ENCODE results near the gene XXYLT1. TPM values are rescaled to one million over a fixed set of nuclear protein-coding genes. Genes with fewer than 3 reads are reported as not detected.
"Not testable (repeated sequence)": the region's sequence is repeated elsewhere in the genome, so short reads cannot be mapped to it uniquely, and the experiment has no call there.

XXYLT1 gene
- total RNA-seq, 1 donor from 2014 or later: 25.4 TPM

DNA sequence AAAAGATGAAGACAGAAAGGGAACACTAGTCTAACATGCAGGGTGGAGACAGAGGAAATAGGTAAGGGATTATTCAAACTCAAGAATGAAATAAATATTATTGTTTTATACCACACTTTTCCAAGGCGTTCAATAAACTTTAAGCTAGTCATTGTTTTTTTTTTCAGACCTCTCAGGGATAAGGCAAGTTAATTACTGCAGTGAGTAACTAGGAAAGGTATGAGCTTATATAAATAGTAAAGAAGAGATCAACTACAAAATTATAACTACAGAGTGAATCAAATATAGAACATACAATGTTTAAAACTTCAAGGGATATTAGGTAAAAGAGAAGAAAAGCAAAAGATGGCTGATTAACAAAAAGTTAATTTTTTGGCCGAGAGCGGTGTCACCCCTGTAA is 31.5 kb upstream of the XXYLT1 start:
- no peak overlapping the region for H3K4me3 Mint-ChIP-seq (ENCODE audit: low read depth)
- H3K27me3 Mint-ChIP-seq: no peaks in the 10 kb centered on the region
- TF ChIP-seq, protein P1, sequence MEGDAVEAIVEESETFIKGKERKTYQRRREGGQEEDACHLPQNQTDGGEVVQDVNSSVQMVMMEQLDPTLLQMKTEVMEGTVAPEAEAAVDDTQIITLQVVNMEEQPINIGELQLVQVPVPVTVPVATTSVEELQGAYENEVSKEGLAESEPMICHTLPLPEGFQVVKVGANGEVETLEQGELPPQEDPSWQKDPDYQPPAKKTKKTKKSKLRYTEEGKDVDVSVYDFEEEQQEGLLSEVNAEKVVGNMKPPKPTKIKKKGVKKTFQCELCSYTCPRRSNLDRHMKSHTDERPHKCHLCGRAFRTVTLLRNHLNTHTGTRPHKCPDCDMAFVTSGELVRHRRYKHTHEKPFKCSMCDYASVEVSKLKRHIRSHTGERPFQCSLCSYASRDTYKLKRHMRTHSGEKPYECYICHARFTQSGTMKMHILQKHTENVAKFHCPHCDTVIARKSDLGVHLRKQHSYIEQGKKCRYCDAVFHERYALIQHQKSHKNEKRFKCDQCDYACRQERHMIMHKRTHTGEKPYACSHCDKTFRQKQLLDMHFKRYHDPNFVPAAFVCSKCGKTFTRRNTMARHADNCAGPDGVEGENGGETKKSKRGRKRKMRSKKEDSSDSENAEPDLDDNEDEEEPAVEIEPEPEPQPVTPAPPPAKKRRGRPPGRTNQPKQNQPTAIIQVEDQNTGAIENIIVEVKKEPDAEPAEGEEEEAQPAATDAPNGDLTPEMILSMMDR (IDR thresholded peaks at IDR 0.05; ENCODE audit: unreplicated experiment): no peak
- DNase-seq (ENCODE audit: low spot score, unreplicated experiment): no peak
- H3K4me1 Mint-ChIP-seq (ENCODE audit: low read depth): peaks cover 5% of the 10 kb centered on the region
- H3K9me3 Mint-ChIP-seq (ENCODE audit: low read depth): no peaks in the 10 kb centered on the region
- H3K36me3 Mint-ChIP-seq (ENCODE audit: insufficient read depth): peaks cover 13% of the 10 kb centered on the region
- H3K27ac Mint-ChIP-seq: no peak overlapping the region

DNA sequence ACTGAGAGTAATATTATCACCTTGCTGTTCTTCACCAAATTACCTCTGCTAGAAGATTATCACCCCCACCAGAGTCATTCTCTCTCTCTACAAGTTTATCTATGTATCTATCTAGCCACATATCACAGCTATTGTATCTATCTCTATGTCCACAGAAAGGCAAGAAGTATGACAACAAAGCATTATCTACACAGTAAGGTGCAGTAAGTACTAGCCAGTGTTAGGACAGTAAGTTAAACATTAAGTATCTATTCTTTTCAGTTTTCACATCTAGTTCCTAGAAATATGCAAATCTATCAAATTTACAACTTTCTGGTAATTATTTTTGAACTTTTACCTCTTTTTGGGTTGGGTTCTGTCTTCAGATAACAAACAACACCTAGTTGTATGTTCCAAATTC is 26.5 kb upstream of the XXYLT1 start:
- no peak for DNase-seq (ENCODE audit: low spot score, unreplicated experiment)
- no peaks in the 10 kb centered on the region for H3K27me3 Mint-ChIP-seq
- H3K4me1 Mint-ChIP-seq (ENCODE audit: low read depth): peaks cover 8% of the 10 kb centered on the region
- H3K27ac Mint-ChIP-seq: no peak overlapping the region
- TF ChIP-seq, protein P1 (IDR thresholded peaks at IDR 0.05; ENCODE audit: unreplicated experiment): no peak
- no peaks in the 10 kb centered on the region for H3K9me3 Mint-ChIP-seq (ENCODE audit: low read depth)
- H3K4me3 Mint-ChIP-seq (ENCODE audit: low read depth): no peak overlapping the region
- peaks cover 16% of the 10 kb centered on the region for H3K36me3 Mint-ChIP-seq (ENCODE audit: insufficient read depth)

DNA sequence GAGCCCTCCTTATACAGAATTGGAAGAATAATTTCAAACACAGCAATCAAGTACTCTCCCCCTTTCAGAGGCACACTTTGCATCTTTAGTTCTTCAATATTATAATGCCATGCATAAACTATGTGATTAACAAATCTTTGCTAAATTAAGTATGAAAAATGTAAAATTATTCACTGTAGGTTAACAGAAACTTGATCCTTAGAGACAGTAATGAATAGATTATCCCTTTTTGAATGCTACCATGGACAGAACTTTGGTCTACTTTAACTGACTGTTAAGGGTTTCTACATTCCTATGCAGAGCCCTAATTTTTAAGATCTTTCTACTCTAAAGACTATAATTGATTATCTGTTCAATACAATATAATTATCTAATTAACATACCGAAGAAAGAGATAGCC is 25.7 kb upstream of the XXYLT1 start:
- H3K4me3 Mint-ChIP-seq (ENCODE audit: low read depth): no peak overlapping the region
- peaks cover 18% of the 10 kb centered on the region for H3K36me3 Mint-ChIP-seq (ENCODE audit: insufficient read depth)
- peaks cover 8% of the 10 kb centered on the region for H3K4me1 Mint-ChIP-seq (ENCODE audit: low read depth)
- TF ChIP-seq, protein P1 (IDR thresholded peaks at IDR 0.05; ENCODE audit: unreplicated experiment): no peak
- no peak overlapping the region for H3K27ac Mint-ChIP-seq
- no peaks in the 10 kb centered on the region for H3K9me3 Mint-ChIP-seq (ENCODE audit: low read depth)
- DNase-seq (ENCODE audit: low spot score, unreplicated experiment): no peak
- no peaks in the 10 kb centered on the region for H3K27me3 Mint-ChIP-seq

DNA sequence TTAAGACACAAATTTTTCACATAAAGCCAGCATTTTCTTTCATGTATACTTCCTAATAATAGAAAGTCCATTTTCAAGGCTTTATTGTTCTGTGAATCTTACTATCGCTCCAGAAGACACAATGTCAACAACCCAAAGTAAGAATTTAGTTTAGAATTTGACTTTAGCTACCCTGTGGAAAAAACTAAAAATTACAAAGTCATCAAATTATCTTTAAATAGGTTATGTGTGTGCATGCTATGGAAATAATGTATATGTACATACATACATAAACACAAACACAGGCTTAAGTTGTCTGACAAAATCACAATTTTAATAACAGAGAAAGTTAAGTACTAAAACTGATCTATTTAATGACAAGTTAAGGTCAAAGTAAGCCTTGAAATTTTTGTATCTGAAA is 20.2 kb upstream of the XXYLT1 start:
- Mint-ChIP-seq H3K4me3 (ENCODE audit: low read depth) (no peak overlapping the region), H3K27me3 (peaks cover 6% of the 10 kb centered on the region), H3K27ac (no peak overlapping the region), H3K9me3 (ENCODE audit: low read depth) (no peaks in the 10 kb centered on the region), H3K4me1 (ENCODE audit: low read depth) (no peaks in the 10 kb centered on the region), H3K36me3 (ENCODE audit: insufficient read depth) (peaks cover 25% of the 10 kb centered on the region)
- no peak for DNase-seq (ENCODE audit: low spot score, unreplicated experiment)
- TF ChIP-seq, protein P1 (IDR thresholded peaks at IDR 0.05; ENCODE audit: unreplicated experiment): no peak

DNA sequence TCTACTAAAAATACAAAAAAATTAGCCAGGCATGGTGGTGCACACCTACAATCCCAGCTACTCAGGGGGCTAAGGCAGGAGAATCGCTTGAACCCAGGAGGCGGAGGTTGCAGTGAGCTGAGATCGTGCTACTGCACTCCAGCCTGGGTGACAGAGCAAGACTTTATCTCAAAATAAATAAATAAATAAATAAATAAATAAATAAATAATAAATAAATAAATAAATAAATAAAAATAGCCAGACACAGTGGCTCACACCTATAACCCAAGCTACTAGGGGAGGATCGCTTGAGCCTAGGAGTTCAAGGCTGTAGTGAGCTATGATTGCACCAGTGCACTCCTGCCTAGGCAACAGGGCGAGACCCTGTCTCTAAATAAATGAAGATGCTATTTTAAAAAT is 19.7 kb upstream of the XXYLT1 start:
- not testable (repeated sequence) for H3K27me3 Mint-ChIP-seq; H3K4me3 Mint-ChIP-seq (ENCODE audit: low read depth); H3K27ac Mint-ChIP-seq; DNase-seq (ENCODE audit: low spot score, unreplicated experiment); H3K4me1 Mint-ChIP-seq (ENCODE audit: low read depth); H3K9me3 Mint-ChIP-seq (ENCODE audit: low read depth)
- H3K36me3 Mint-ChIP-seq (ENCODE audit: insufficient read depth): peaks cover 25% of the 10 kb centered on the region

DNA sequence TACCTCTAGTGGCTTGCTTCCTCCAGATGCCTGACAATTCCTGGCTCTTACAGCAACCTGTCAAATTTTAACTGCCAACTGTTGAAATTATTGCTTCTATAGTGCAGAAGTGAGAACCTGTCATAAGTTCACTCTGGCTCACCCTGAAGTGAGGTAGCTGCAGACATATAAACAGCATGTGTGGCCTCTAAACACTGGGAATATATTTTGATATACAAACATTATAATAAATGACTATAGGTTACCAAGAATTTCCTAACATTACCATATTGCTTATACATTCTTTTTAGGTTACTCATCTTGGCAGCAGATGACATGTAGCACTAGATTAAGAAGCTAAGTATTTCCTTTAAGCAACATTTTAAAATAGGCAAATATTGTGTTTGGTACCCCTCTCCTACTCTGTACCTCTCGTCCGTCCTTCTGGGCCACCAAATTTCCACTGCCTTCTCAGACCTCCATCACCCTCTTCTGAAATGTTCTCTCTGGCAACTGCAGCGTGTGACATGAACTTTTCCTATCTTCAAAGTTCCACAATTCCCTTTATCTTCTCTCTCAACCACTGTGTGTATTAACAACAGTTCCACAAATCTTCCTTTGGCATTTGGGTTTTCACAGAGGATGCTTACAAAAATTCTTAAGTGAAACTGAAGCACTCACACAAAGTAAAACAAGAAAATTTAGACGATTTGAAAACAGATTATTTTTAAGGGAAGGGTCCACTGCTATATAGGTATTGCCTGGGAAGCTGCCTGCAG is 15.3 kb upstream of the XXYLT1 start:
- TF ChIP-seq, protein P1 (IDR thresholded peaks at IDR 0.05; ENCODE audit: unreplicated experiment): no peak
- Mint-ChIP-seq H3K9me3 (ENCODE audit: low read depth) (no peaks in the 10 kb centered on the region), H3K27ac (no peak overlapping the region), H3K4me1 (ENCODE audit: low read depth) (peaks cover 24% of the 10 kb centered on the region), H3K36me3 (ENCODE audit: insufficient read depth) (peaks cover 17% of the 10 kb centered on the region), H3K4me3 (ENCODE audit: low read depth) (no peak overlapping the region), H3K27me3 (peaks cover 9% of the 10 kb centered on the region)
- DNase-seq (ENCODE audit: low spot score, unreplicated experiment): no peak

All from progenitor cell of endocrine pancreas (in vitro differentiated cells).